ENCODE results near the gene TCTN1.
"Not testable (repeated sequence)": the region's sequence is repeated elsewhere in the genome, so short reads cannot be mapped to it uniquely, and the experiment has no call there.

The TCTN1 gene

GRCh38 chr12:110582276-110583136 lies 31.4 kb upstream of the TCTN1 start:
- peak overlapping the region; percentile 91 for H3K27ac ChIP-seq
- TF ChIP-seq CTCF (conservative IDR thresholded peaks at IDR 0.05) (no peak), ZFX (IDR thresholded peaks at IDR 0.05) (peak; percentile 80)

GRCh38 chr12:110583137-110584059 lies 30.5 kb upstream of the TCTN1 start, which contains the start of gene PPTC7:
Gene PPTC7 (minus strand): TSS chr12:110583318. CDS start chr12:110583031, 287 bp downstream.
- H3K27ac ChIP-seq: peak within 1 kb of the TSS; percentile 91
- TF ChIP-seq CTCF (conservative IDR thresholded peaks at IDR 0.05) (no peak), ZFX (IDR thresholded peaks at IDR 0.05) (peak; percentile 44)

GRCh38 chr12:110585231-110585799 lies 28.6 kb upstream of the TCTN1 start:
- H3K27ac ChIP-seq: no peak overlapping the region
- no peak for TF ChIP-seq ZFX (IDR thresholded peaks at IDR 0.05)

- not testable (repeated sequence) for H3K27ac ChIP-seq
Observed at GRCh38 chr12:110587102-110587501, 26.8 kb upstream of the TCTN1 start.

- TF ChIP-seq CTCF (conservative IDR thresholded peaks at IDR 0.05): no peak
- TF ChIP-seq ZFX (IDR thresholded peaks at IDR 0.05): no peak
- no peak overlapping the region for H3K27ac ChIP-seq
Observed at GRCh38 chr12:110590059-110590458, 23.9 kb upstream of the TCTN1 start.

- no peak overlapping the region; the same call in 1 of the 2 replicates for H3K27ac ChIP-seq
- TF ChIP-seq CTCF (conservative IDR thresholded peaks at IDR 0.05) (no peak), ZFX (IDR thresholded peaks at IDR 0.05) (no peak)
Observed at GRCh38 chr12:110590806-110591326, 23.1 kb upstream of the TCTN1 start.

GRCh38 chr12:110591451-110592051 lies 22.4 kb upstream of the TCTN1 start:
- peak overlapping the region; percentile 26; the same call in 1 of the 2 replicates for H3K27ac ChIP-seq
- TF ChIP-seq CTCF (conservative IDR thresholded peaks at IDR 0.05) (no peak), ZFX (IDR thresholded peaks at IDR 0.05) (peak; percentile 40; the same call in 1 of the 2 replicates)
